HepG2 (cell line): ENCODE data around the gene TEAD1. TPM values are rescaled to one million over a fixed set of nuclear protein-coding genes. Genes with fewer than 3 reads are reported as not detected.

ENCODE experiments used
- ATAC-seq: fragments of 200-7000 bp; cut with Tn5 transposase; 3 replicates; pipeline ENCODE4 v1.9.1; 2020; ENCODE audit warnings: mild to moderate bottlenecking, moderate library complexity
- BruUV-seq: library from RNA; stranded (reverse); fragments of 400-500 nt; replicated peaks from 2 replicates; lab custom pipeline; 2021; lab: Mats Ljungman, UMichigan
- CTCF ChIA-PET: fragments of 300-600 bp; formaldehyde crosslinking; extraction: SDS; loops from one replicate; lab custom pipeline; 2021; ENCODE audit warnings: low total read pairs, inconsistent platforms, low intra/inter-chr PET ratio; lab: Yijun Ruan, JAX
- POLR2A ChIA-PET: fragments of 350-600 bp; sonication (Branson Sonifier 250); formaldehyde crosslinking; loops from one replicate; lab custom pipeline; 2020; ENCODE audit warnings: antibody characterized with exemption, inconsistent platforms; lab: Yijun Ruan, JAX
- DNase-seq: peaks from one replicate; pipeline ENCODE4 v3.0.0-alpha.2; 2015; ENCODE audit warnings: low spot score
- FAIRE-seq: peaks from 3 replicates; lab custom pipeline; 2011; peaks lifted over from hg19 to GRCh38; lab: Jason Lieb, UNC
- H2AFZ ChIP-seq: one replicate; pipeline ENCODE4 v1.6.1; 2011; ENCODE audit warnings: low read length, inconsistent platforms
- H3K27ac ChIP-seq: fragments of 300-600 bp; 3 replicates; pipeline ENCODE4 v1.8.0; 2011; ENCODE audit warnings: mixed run types, mild to moderate bottlenecking, mixed read lengths, low read length, inconsistent platforms; ENCODE audit not compliant: insufficient read depth; ENCODE audit errors: extremely low read length
- H3K27me3 ChIP-seq, 2 experiments: fragments of 200-600 bp in 1 of 2; 2 replicates in 1 of 2; 3 replicates in 1 of 2; pipeline versions ENCODE4 v1.6.0 to v1.8.0; 2011; ENCODE audit warnings: low read length in 2 of 2, mild to moderate bottlenecking in 2 of 2, moderate library complexity in 2 of 2, inconsistent platforms in 1 of 2; ENCODE audit not compliant: insufficient read depth in 2 of 2, control insufficient read depth in 1 of 2
- H3K36me3 ChIP-seq, 2 experiments: fragments of 200-600 bp in 1 of 2; replicated peaks in 1 of 2; 2 replicates in 1 of 2; 3 replicates in 1 of 2; pipeline versions ENCODE4 v1.5.1 to v1.8.0; 2011; ENCODE audit warnings: low read length in 2 of 2, inconsistent platforms in 1 of 2; ENCODE audit not compliant: insufficient read depth in 2 of 2, control insufficient read depth in 1 of 2
- H3K4me1 ChIP-seq: 2 replicates; pipeline ENCODE4 v1.5.1; 2012; ENCODE audit warnings: low read length, inconsistent platforms; ENCODE audit not compliant: insufficient read depth
- H3K4me2 ChIP-seq: 2 replicates; pipeline ENCODE4 v1.6.0; 2011; ENCODE audit warnings: low read depth, low read length, inconsistent platforms
- H3K4me3 ChIP-seq, 3 experiments: fragments of 200-600 bp in 1 of 3; sonication (generic), shearing (Covaris generic) in 1 of 3; replicated peaks in 1 of 3; 2 replicates each; pipeline ENCODE4 v1.5.1; 2011 to 2016; ENCODE audit warnings: low read length in 3 of 3, inconsistent platforms in 2 of 3, low read depth in 2 of 3, mild to moderate bottlenecking in 2 of 3, control low read depth in 1 of 3, mixed read lengths in 1 of 3; ENCODE audit not compliant: insufficient read depth in 1 of 3
- H3K79me2 ChIP-seq: one replicate; pipeline ENCODE4 v1.6.1; 2011; ENCODE audit warnings: low read length, inconsistent platforms; ENCODE audit not compliant: insufficient read depth
- H3K9ac ChIP-seq: 2 replicates; pipeline ENCODE4 v1.6.0; 2011; ENCODE audit warnings: mild to moderate bottlenecking, low read depth, low read length, inconsistent platforms; ENCODE audit not compliant: insufficient read depth
- H3K9me3 ChIP-seq: 2 replicates; pipeline ENCODE4 v1.5.1; 2012; ENCODE audit warnings: mild to moderate bottlenecking, low read length
- H4K20me1 ChIP-seq: 2 replicates; pipeline ENCODE4 v1.6.0; 2011; ENCODE audit warnings: inconsistent platforms, mild to moderate bottlenecking, low read length, moderate library complexity; ENCODE audit not compliant: insufficient read depth
- IKZF1 ChIP-seq: fragments of 450-650 bp; IDR thresholded peaks from 2 replicates; pipeline ENCODE4 v1.7.1; 2016
- NRL ChIP-seq: sonication (generic); formaldehyde crosslinking; IDR thresholded peaks from 2 replicates; pipeline ENCODE4 v1.5.0; 2020; ENCODE audit warnings: missing genetic modification reagents, mild to moderate bottlenecking, moderate library complexity, borderline replicate concordance
- TP53 ChIP-seq: sonication (generic); formaldehyde crosslinking; conservative IDR thresholded peaks from 2 replicates; pipeline ENCODE4 v1.4.0; 2020; ENCODE audit warnings: missing genetic modification reagents
- ZNF121 ChIP-seq: sonication (generic); formaldehyde crosslinking; IDR thresholded peaks from 2 replicates; pipeline ENCODE4 v1.5.0; 2020; ENCODE audit warnings: mild to moderate bottlenecking, missing genetic modification reagents
- ZNF354B ChIP-seq: sonication (generic); formaldehyde crosslinking; IDR thresholded peaks from 2 replicates; pipeline ENCODE4 v1.8.0; 2022; ENCODE audit warnings: mild to moderate bottlenecking, missing genetic modification reagents
- ZNF614 ChIP-seq: IDR thresholded peaks from 2 replicates; pipeline ENCODE4 v1.6.1; 2018; ENCODE audit warnings: missing biosample characterization, missing genetic modification reagents, inconsistent platforms, borderline replicate concordance
- ZNF75D ChIP-seq: sonication (generic); formaldehyde crosslinking; IDR thresholded peaks from 2 replicates; pipeline ENCODE4 v1.8.1; 2023; ENCODE audit warnings: missing genetic modification reagents, mild to moderate bottlenecking, borderline replicate concordance
- in situ Hi-C: cut with HindIII; loops from 2 replicates; pipeline ENCODE4 v1.10.0; 2017; ENCODE audit warnings: low pct_unique_long_range_greater_than_20kb; ENCODE audit not compliant: extremely low pct_ligation_motif_present
- intact Hi-C: fragments of 100-400 bp; cut with micrococcal nuclease; formaldehyde crosslinking; loops from one replicate; pipeline ENCODE4 v1.10.0; 2022; ENCODE audit not compliant: unreplicated experiment
- polyA plus RNA-seq, 8 experiments: library from polyadenylated mRNA; depleted of rRNA in 3 of 8; stranded (reverse) in 7 of 8; unstranded in 1 of 8; fragments of >200 nt; fragmentation: Illumina TruSeq in 4 of 8; extraction: Trizol in 4 of 8; gene quantifications; 2 replicates each; pipeline versions ENCODE4 v1.2.1 to v1.2.3, GENCODE V29; 2011 to 2016; ENCODE audit warnings: low read depth in 4 of 8, missing spikeins in 1 of 8, mixed read lengths in 1 of 8; ENCODE audit not compliant: insufficient read depth in 1 of 8
- total RNA-seq, 5 experiments: library from RNA; depleted of rRNA; stranded (reverse); fragments of >200 nt; fragmentation: Illumina TruSeq; extraction: Trizol; gene quantifications; 2 replicates each; pipeline ENCODE4 v1.2.3, GENCODE V29; 2016; ENCODE audit warnings: low read depth in 1 of 5
- TF ChIP-seq, protein P1 (sequence below): sonication (generic); formaldehyde crosslinking; IDR thresholded peaks from 2 replicates; pipeline ENCODE4 v1.8.1; 2023; ENCODE audit warnings: missing genetic modification reagents, inconsistent platforms, borderline replicate concordance
- TF ChIP-seq, protein P2 (sequence below): IDR thresholded peaks from 2 replicates; pipeline ENCODE4 v1.6.1; 2016; ENCODE audit warnings: missing compliant biosample characterization, missing genetic modification reagents, borderline replicate concordance

The TEAD1 gene
- total and polyA plus RNA-seq, 2 of the 13 experiments (the other 11 are each of a cell fraction or from before 2014, with no cell fraction given), result 20.1 to 30.5 TPM

DNA sequence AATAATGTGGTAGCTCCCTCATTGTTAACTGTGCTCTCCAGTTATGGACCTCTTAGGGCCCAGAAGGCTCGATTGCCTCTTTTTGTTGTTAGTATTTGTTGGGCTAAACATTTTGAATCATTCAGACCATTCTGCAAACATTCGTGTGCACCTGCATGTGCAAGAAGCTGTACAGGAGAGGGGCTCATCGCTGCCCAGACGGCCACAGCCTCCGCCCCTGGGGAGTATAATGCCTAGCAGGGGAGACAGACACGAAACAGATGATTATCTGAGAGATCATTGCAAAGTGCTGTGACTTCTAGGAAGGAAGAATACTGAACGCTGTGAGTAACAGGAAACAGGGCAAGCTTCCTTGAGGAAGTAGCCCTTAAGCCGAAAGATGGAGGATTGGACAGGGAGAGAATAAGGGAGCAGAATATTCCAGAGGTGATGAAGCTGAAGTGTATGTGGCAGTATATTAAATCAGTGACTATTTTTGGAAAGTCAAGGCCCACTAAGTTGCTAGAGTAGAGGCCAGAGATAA is 211.6 kb downstream of the TEAD1 start (continued):
- TF ChIP-seq, protein P1, sequence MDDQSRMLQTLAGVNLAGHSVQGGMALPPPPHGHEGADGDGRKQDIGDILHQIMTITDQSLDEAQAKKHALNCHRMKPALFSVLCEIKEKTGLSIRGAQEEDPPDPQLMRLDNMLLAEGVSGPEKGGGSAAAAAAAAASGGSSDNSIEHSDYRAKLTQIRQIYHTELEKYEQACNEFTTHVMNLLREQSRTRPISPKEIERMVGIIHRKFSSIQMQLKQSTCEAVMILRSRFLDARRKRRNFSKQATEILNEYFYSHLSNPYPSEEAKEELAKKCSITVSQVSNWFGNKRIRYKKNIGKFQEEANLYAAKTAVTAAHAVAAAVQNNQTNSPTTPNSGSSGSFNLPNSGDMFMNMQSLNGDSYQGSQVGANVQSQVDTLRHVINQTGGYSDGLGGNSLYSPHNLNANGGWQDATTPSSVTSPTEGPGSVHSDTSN (CRISPR knock-in tag), result no peak
- TF ChIP-seq ZNF75D, result no peak
- TF ChIP-seq ZNF354B (CRISPR knock-in tag), result no peak
- no peak for TF ChIP-seq ZNF614 (CRISPR knock-in tag)
- no peak for TF ChIP-seq TP53
- TF ChIP-seq, protein P2, sequence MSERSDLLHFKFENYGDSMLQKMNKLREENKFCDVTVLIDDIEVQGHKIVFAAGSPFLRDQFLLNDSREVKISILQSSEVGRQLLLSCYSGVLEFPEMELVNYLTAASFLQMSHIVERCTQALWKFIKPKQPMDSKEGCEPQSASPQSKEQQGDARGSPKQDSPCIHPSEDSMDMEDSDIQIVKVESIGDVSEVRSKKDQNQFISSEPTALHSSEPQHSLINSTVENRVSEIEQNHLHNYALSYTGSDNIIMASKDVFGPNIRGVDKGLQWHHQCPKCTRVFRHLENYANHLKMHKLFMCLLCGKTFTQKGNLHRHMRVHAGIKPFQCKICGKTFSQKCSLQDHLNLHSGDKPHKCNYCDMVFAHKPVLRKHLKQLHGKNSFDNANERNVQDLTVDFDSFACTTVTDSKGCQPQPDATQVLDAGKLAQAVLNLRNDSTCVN (CRISPR knock-in tag), result no peak
- TF ChIP-seq, all 625 proteins: peak for 0

DNA sequence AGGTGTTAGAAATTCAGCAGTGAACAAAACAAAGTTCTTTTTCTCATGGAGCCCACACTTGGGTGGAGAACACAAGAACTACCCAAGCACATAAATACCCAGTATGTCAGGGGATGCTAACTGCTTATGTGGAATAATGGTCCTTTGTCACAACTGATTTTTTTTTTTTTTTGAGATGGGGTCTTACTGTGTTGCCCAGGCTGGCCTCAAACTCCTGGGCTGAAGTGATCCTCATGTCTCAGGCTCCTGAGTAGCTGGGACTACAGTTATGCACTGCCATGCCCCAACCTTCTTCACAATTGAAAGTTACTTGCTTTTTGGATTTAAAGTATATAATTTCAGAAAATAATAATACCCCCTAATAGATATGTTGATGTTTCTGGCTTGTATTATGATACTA is 212.3 kb downstream of the TEAD1 start:
- no peak overlapping the region for H3K4me3 ChIP-seq
- in situ Hi-C loops, result loop anchor here (5.0 to 10.0 kb wide), 3 partner anchors 212 to 559 kb away; partner anchors contain the start of gene TEAD1
- DNase-seq (no peak), ATAC-seq (no peak), FAIRE-seq (no peak)
- H3K36me3 ChIP-seq, result peaks cover 21 to 51% of the 10 kb centered on the region in 2 experiments
- no peak for TF ChIP-seq IKZF1
- peak; percentile 59; the same call in 1 of the 2 replicates for TF ChIP-seq ZNF121
- no peak for TF ChIP-seq NRL
- H3K79me2 ChIP-seq, result no peaks in the 10 kb centered on the region
- H3K4me1 ChIP-seq, result no peaks in the 10 kb centered on the region
- H3K27ac ChIP-seq, result no peak overlapping the region
- no peaks in the 10 kb centered on the region for H3K9me3 ChIP-seq
- POLR2A ChIA-PET, result no interaction called here
- H2AFZ ChIP-seq, result no peak overlapping the region
- no TSS peak for BruUV-seq
- intact Hi-C loops, result loop anchor here (10.0 kb wide), 1 partner anchor 122 kb away; no protein-coding TSS in a partner anchor
- H4K20me1 ChIP-seq, result no peaks in the 10 kb centered on the region
- CTCF ChIA-PET, result no interaction called here
- H3K27me3 ChIP-seq, result no peaks in the 10 kb centered on the region
- no peak overlapping the region for H3K4me2 ChIP-seq
- no peak overlapping the region for H3K9ac ChIP-seq
